NCI-H345 (cell line): ENCODE measurements around the gene BET1.

Source experiments
- DNase-seq: peaks from one replicate; lab custom pipeline; 2025; lab: John Stamatoyannopoulos, UW

BET1 gene

GRCh38 chr7:94012746-94013145, 8.6 kb upstream of the BET1 start:
- no peak for DNase-seq

- DNase-seq = no peak
Measured at GRCh38 chr7:94011714-94012353, 7.7 kb upstream of the BET1 start.

DNA sequence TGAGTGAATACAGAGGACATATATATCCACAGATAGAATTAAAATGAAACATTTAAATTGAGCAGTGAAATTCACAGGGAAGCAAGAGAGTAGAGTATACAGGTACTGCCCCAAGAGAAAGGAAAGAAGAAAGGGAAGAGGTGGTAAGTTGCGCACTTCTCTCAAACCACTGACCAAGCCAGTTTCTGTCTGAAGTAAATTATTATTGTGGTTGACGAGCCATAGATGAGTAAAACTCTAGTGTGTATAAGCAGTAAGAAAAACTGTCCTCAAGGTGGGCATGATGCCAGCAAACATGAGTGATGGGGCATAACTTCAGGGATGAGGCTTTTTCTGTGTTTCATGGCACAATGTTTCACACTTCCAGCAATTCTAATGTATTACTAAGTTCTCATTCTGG, 4.4 kb upstream of the BET1 start:
- no peak for DNase-seq

DNA sequence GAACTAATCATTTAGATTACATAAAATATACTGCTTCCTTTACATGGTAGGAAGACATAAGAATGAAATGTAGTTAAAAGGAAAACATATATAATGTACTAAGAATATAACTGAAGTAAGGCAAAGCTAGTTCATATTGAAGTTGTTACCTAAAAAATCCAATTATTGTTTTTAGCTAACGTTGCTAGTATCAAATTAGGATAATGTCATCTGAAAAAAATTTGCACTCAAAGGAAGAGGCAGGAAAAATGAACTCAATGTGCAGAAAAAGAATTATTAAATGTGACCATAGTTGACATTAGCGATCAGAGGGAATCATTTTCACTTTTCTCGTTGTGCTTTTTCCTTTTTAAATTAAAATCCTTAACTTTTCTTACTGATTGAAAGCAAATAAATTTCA, 1.6 kb upstream of the BET1 start:
- DNase-seq = no peak

DNA sequence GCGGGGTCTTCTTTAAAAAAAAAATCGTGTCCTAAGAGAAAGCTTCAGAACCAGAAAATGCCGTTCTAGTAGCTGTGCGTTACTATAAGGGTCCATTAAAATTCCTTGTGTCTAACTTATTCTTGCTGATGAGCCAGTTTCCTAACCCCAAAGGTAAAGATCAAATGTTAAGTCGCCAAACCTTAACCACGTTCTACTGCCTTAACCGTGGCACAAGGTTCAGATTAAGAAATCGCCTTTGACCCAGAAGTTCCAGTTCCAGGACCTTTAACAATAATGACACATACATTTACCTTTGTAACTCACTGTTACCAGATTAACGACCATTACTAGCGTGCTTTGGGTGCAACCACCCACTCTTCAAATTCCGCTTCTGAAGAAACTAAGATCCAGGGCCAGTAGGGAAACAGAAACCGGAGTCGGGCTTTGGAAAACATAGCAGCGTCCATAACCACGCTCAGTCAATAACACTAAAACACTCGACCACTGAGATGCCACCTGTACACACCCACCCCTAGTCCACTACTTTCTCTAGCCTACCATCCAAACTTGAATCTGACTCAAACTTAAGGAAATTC, 620 bp downstream of the BET1 start:
- DNase-seq = peak; percentile 27

DNA sequence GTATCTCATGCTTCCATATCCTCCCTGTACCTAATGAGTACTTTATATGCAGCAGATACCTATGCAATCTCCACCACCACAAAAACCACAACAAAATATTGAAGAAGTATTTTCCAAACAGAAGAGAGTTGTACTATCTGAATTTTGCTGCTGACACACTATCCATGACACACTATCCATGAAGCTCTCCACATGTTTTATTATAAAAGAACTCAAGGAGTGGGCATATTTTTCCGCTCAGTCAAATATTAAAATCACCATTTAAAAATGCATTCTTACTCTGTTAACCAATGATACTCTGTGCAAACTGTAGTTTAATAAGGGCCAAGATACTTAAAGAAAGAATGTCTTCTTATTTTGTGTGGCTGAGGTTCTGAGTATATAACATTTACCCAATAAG, 2.8 kb downstream of the BET1 start:
- DNase-seq = no peak

DNA sequence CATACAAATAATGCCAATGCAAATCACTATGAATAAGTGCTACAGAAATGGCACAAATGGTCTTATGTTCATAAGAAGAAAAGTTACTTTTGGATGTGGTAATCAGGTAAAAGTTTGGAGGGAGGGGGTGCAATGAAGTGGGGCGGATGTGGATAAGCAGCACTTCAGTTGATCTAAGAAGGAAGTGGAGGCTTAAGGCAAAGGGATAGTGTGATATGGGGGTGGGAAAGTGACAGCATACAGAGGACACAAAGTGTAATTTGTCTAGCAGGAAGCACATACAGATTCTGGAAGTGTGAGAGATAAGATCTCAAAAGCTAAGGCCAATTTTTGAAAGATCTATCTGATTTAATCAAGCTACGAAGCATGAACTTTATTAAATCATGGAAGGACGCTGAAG, 6.3 kb downstream of the BET1 start:
- no peak for DNase-seq

DNA sequence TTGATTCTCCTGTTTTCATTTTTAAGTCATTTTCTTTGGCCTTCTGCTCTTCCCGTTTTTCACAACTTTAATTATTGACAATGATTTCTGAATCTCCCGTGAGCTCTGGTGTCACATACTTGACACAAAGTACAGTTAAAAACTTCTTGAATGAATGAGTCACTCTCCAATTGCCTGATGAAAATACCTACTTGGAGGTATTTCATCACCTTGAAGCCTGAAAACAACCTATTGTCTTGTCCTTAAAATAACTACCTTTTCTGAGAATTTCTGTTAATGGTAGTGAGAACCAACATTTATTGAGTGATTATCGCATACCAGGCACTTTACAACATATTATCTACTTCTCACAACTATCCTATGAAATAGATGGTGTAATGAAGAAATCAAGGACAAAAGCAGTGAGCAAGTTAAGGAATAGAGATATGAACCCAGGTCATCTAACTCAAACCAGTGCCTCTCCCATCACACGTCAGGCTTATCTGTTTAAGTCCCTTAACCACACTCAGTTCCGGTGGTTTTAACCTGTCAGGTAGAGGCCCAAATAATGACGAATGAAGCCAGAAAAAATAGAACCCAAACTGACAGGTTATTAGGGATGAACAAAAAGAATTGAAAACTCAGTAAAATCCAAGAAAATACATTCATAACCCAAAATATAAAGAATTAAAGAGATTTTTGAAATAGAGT, 11.6 kb downstream of the BET1 start:
- DNase-seq = no peak

DNA sequence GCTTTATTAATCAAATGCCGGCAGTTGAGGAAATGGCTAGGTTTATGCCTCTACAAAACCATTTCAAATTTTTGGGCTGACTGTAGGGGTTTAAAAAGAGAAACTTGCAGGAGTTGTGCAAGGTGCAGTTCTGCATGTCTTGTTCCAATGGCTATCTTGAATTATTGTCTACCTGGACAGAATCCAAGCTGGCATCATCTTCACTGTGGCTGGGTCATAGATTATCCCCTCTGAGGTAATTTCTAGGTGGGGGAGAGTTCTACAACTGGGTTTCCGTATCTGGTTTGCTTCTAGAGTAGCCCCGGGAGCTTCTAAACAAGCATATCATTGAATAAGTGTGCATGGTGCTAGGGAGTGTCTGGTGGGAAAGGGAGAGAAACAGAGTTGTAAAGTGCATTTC, 16.9 kb downstream of the BET1 start:
- DNase-seq = no peak

DNA sequence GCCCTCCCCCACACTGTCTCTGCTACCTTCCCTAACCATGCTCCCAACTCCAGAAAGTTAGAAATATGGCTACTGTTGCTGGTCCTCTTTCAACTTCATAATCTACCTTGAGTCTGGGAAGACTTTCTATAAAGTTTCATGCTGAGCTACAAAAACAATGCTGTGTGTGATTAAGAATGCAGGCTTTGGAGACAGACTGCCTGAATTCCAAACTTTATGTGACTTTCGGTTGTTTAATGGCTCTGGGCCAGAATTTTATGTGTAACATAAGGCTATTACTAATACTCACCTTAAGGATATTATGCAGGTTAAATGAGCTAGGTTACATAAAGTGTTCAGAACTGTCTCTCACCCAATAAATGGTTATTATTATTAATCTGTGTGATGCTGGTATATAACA, 19.1 kb downstream of the BET1 start:
- DNase-seq = no peak

DNA sequence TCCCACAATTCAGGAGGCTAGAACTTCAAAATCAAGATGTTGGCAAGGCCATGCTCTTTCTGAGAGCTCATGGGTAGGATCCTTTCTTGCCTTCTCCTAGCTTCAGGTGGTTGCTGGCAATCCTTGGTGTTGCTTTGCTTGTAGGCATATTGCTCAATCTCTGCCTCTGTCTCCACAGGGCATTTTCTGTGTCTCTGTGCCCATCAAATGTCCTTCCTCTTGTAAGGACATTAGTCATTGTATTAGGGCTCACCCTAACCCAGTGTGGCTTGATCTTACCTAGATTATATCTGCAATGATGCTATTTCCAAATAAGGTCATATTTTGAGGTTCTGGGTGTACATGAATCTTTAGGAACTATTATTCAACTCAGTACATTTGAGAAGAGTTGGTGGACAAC, 20.1 kb downstream of the BET1 start:
- no peak for DNase-seq

- DNase-seq = no peak
Measured at GRCh38 chr7:93981480-93981874, 22.7 kb downstream of the BET1 start.

- no peak for DNase-seq
Measured at GRCh38 chr7:93980744-93981479, 23.2 kb downstream of the BET1 start.

DNA sequence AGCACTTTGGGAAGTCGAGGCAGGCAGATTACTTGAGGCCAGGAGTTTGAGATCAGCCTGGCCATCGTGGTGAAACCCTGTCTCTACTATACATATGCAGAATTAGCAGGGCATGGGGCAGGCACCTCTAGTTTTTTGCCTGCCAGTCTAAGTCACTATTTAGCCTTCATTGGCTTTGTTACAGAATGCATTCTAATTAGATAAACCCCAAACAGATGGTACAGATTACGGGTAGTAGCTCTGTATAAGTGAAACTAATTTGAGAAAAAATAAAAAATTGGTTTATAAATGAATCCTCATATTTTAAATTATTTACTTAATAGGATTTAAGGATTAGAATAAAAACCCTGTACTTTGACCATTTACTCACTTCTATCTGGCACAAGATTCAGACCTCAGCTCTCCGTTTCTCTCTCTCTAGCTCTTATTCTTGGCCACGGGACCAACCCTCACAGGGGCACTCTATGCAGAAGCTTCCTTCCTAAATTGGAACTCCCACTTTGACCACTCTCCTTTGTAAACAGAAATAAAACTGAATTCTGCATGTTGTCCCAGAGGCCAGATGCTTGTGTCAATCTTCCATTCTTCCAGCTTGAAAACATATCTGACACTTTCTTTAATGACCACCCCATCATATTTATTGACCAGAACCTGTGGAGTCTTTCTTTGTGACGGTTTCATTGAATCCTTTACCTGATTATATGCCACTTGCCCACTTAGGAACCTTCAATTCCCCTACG, 26.8 kb downstream of the BET1 start:
- no peak for DNase-seq

DNA sequence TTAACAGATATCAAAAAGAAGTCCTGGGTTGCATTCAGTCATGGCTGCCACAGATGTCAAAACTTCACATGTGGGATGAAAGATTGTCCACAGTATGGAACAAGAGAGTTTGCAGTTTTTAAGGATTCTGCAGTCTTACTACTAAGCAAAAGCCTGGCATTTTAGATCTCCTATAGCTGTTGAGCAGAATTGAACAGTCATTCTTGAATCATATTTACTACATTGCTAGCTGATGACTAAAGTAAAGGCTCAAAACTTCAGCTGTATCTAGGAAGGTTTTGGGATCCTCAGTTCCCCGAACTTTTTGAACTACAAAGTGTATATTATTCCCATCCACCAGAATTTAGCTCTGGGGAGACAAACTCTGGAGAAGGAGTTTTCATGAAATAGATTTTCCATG, 31.0 kb downstream of the BET1 start:
- no peak for DNase-seq

- DNase-seq = no peak
Measured at GRCh38 chr7:93972029-93972725, 32.0 kb downstream of the BET1 start.

- no peak for DNase-seq
Measured at GRCh38 chr7:93968911-93969620, 35.1 kb downstream of the BET1 start.

DNA sequence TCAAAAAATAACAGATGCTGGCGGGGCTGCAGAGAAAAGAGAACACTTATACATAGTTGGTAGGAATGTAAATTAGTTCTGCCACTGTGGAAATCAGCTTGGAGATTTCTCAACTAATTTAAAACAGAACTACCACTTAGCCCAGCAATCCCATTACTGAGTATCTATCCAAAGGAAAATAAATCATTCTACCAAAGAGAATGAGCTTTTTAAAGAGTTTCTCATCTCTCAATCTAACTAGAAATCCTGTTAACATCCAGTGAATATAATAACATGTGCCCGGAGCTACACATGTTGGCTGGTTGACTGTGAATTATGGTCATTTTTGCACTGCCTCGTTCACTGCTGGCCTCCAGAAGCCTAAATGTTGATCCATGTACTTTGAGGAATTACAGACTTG, 39.3 kb downstream of the BET1 start:
- DNase-seq = no peak

DNA sequence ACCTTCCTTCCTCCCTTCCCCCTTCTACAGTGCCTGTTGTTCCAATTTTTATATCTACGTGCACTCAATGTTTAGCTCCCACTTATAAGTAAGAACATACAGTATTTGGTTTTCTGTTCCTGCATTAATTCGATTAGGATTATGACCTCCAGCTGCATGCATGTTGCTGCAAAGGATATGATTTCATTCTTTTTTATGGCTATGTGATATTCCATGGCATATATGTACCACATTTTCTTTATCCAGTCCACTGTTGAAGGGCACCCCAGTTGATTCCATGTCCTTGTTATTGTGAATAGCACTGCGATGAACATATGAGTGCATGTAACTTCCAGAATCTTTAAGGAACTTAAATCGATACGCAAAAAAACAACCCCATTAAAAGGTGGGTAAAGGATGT, 39.9 kb downstream of the BET1 start:
- DNase-seq = no peak

DNA sequence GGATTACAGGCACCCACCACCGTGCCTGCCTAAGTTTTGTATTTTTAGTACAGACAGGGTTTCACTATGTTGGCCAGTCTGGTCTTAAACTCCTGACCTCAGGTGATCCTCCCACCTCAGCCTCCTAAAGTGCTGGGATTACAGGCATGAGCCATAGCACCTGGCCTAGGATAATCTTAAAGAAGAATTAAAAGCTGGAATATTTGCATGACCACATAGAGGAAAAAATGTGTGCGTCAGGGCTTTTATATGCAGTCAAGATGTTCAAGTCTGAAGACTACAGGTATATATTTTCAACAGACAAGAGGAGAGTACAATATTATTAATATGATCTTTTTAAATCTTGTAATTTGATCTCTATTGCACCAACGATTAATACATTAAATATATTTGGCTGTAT, 43.2 kb downstream of the BET1 start:
- DNase-seq = no peak

DNA sequence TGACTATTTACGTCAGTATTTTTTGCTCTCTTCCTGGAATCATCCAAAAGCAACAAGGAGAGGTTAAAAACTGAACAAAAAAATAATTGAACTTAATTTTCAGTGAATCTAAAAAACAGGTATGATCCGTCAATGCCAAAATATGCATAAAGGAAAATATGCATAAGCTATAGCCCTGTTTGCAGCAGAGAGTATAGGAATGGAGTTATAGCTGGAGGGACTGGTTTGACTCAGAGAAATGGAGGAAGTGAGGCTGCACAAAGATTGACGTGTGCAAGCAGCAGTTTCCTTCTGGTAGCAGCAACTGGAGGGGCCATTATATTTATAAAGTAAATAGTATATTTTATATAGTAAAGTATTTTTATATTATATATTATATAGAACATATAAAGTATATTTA, 45.5 kb downstream of the BET1 start:
- no peak for DNase-seq
